Peyer's patch (tissue), 4 donors: ENCODE measurements around the gene RELA. TPM values are rescaled to one million over a fixed set of nuclear protein-coding genes. Genes with fewer than 3 reads are reported as not detected.

Experiments used
- DNase-seq, 3 donors: peaks; one replicate each; pipeline ENCODE4 v3.0.0-alpha.2; 2017 to 2019
- H3K27ac ChIP-seq, 4 donors: fragments of 200-600 bp; sonication (generic); one replicate each; pipeline ENCODE4 v1.5.1; 2016 to 2019
- H3K27me3 ChIP-seq, 2 donors: fragments of 200-600 bp; sonication (generic); one replicate each; pipeline ENCODE4 v1.5.1; 2019
- H3K36me3 ChIP-seq, 3 donors: fragments of 200-600 bp; sonication (generic); one replicate each; pipeline ENCODE4 v1.5.1; 2016 to 2019
- H3K4me1 ChIP-seq, 4 donors: fragments of 200-600 bp; sonication (generic); one replicate each; pipeline ENCODE4 v1.5.1; 2016 to 2019
- H3K4me3 ChIP-seq, 4 donors: fragments of 200-600 bp; sonication (generic); 1 replicate in 3 of 4; 2 replicates in 1 of 4; pipeline ENCODE4 v1.5.1; 2016 to 2019; ENCODE audit warnings: mild to moderate bottlenecking in 1 of 4
- H3K9me3 ChIP-seq, 4 donors: fragments of 200-600 bp; sonication (generic); one replicate each; pipeline ENCODE4 v1.5.1; 2016 to 2019; ENCODE audit warnings: mild to moderate bottlenecking in 1 of 4
- POLR2A ChIP-seq, 2 donors: fragments of 450-650 bp; IDR thresholded peaks; one replicate each; pipeline ENCODE4 v1.5.1; 2017; ENCODE audit warnings: antibody characterized with exemption in 2 of 2, mild to moderate bottlenecking in 2 of 2, moderate library complexity in 2 of 2
- total RNA-seq, 4 donors: library from RNA; depleted of rRNA; stranded (reverse); fragments of >200 nt; gene quantifications; one replicate each; pipeline ENCODE4 v1.1.0, GENCODE V29; 2016
- TF ChIP-seq, protein P1 (sequence below), 6 experiments: fragments of 450-650 bp in 4 of 6; fragments of 200-600 bp in 2 of 6; sonication (generic) in 1 of 6; IDR thresholded peaks; one replicate each; pipeline ENCODE4 v1.5.1; 2017 to 2019; ENCODE audit warnings: antibody characterized with exemption in 6 of 6, mild to moderate bottlenecking in 3 of 6, moderate library complexity in 1 of 6

Gene RELA
- total RNA-seq, 4 donors from 2014 or later, result 46.6 to 86.9 (median 59.7) TPM

DNA sequence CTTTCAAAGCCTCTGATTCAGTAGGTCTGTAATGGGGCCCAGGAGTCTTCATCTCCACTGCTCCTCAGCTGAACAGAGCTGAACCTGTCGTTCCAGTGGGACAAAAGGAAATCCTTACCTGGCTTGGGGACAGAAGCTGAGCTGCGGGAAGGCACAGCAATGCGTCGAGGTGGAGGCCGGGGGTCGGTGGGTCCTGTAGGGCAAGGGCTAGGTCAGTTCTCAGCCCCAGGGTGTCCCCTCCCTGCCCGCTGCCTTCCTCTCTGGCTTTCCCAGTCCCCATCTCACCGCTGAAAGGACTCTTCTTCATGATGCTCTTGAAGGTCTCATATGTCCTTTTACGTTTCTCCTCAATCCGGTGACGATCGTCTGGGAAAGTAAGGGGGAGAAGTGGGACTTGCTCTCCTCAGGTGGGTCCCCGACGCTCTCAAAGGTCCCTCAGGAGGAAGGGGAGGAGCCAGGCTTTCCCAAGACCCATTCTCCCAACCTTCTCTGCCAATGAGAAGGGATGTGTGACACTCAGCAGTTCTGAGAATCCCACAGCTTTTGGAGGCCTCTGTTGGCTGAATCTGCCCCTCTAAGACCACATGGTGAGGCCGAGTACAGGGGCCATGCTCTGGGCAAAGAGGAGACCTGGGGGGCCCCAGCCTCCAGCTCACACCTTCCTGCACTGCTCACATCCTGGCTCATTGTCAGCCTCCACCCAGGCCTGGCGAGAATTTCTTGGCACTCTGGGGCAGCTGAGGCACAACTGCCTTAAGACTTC is 7.0 kb downstream of the RELA start:
- H3K9me3 ChIP-seq, result no peaks in the 10 kb centered on the region
- H3K27me3 ChIP-seq, result no peaks in the 10 kb centered on the region
- TF ChIP-seq, protein P1, sequence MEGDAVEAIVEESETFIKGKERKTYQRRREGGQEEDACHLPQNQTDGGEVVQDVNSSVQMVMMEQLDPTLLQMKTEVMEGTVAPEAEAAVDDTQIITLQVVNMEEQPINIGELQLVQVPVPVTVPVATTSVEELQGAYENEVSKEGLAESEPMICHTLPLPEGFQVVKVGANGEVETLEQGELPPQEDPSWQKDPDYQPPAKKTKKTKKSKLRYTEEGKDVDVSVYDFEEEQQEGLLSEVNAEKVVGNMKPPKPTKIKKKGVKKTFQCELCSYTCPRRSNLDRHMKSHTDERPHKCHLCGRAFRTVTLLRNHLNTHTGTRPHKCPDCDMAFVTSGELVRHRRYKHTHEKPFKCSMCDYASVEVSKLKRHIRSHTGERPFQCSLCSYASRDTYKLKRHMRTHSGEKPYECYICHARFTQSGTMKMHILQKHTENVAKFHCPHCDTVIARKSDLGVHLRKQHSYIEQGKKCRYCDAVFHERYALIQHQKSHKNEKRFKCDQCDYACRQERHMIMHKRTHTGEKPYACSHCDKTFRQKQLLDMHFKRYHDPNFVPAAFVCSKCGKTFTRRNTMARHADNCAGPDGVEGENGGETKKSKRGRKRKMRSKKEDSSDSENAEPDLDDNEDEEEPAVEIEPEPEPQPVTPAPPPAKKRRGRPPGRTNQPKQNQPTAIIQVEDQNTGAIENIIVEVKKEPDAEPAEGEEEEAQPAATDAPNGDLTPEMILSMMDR (IDR thresholded peaks at IDR 0.05), result no peak
- no peak for TF ChIP-seq POLR2A (IDR thresholded peaks at IDR 0.05)
- H3K27ac ChIP-seq, result no peak overlapping the region
- H3K4me3 ChIP-seq, result no peak overlapping the region
- DNase-seq, result no peak
- peaks cover 0 to 67% (median 0%) of the 10 kb centered on the region in 3 donors for H3K36me3 ChIP-seq
- H3K4me1 ChIP-seq, result peaks cover 7 to 43% (median 17%) of the 10 kb centered on the region in 4 donors

DNA sequence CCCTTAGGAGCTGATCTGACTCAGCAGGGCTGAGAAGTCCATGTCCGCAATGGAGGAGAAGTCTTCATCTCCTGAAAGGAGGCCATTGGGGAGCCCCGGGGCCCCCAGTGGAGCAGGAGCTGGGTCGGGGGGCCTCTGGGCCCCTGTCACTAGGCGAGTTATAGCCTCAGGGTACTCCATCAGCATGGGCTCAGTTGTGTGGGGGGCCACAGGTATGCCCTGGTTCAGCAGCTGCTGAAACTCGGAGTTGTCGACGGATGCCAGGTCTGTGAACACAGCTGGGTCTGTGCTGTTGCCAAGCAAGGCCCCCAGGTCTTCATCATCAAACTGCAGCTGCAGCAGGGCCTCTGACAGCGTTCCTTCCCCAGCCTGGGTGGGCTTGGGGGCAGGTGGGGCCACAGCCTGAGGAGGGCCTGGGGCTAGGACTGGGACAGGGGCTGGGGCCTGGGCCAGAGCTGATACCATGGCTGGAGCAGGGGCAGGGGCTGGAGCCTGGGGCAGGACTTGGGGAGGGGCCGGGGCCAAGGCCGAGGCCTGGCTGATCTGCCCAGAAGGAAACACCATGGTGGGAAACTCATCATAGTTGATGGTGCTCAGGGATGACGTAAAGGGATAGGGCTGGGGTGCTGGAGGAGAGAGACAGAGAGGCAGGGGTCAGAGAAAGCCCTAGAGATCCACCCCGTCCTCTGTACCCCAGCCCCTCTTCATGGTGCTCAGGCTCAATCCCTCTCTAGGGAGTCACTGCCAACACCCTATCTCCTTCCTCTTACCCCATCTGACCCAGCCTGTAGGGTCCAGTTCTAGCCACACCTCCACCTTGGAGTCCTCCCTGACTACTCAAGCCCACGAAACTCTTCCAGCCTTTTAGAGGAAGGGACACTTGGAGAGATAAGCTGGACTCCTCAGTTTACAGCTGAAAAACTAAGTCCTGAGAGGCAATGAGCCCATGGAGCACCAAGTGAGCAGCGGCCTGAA is 8.1 kb downstream of the RELA start:
- peak in 1 of 3 donors; percentile 42 for DNase-seq
- no peaks in the 10 kb centered on the region for H3K9me3 ChIP-seq
- no peaks in the 10 kb centered on the region for H3K27me3 ChIP-seq
- no peak for TF ChIP-seq POLR2A (IDR thresholded peaks at IDR 0.05)
- TF ChIP-seq, protein P1 (IDR thresholded peaks at IDR 0.05), result no peak
- no peak overlapping the region for H3K4me3 ChIP-seq
- H3K4me1 ChIP-seq, result peaks cover 7 to 38% (median 17%) of the 10 kb centered on the region in 4 donors
- H3K27ac ChIP-seq, result peak overlapping the region in 3 of 4 donors; percentile 86 to 93 (median 92)
- H3K36me3 ChIP-seq, result peaks cover 0 to 66% (median 0%) of the 10 kb centered on the region in 3 donors

DNA sequence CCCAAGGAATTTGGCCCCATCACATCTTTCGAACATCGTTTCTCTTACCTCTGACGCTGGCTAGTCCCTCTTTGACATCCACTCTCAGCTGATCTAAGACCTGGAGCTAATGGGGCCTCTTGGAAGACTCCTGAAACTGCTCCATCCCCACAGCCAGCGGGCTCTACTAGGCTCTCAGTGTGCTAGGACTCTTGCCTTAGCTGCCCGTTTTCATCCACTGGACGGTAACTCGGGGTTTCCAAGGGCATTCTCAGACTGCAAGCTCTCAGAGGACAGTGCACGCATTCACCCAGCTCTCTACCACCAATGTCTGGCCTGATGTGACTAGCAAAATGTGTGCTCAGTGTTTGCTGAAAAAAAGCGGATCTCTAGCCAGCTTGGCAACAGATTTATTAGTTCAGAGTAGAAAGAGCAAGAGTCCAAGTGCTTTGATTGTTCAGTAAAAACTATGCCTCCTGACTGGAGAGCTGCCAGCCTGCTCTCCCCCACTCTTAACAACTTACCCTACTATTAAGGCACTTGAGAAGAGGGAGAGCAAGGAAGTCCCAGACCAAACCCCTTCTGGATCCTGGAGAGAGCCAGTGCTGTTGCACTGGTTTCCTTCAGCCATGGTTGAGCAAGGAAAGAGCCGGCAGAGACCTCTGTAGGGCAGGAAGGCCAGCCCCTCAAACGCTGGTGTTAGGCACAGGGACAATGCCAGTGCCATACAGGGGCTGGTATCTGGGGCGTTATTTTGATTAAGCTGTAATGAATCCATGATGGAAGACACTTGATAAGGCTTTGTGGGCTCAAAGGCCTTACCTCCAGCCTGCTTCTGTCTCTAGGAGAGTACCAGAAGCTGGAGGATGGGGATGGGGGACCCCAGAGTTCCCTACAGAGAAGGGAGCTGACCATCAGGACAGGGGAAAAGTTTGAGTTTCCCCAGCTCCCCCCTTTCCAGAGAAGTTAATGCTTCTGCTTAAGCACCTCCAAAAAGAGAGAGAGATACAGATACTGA is 9.2 kb downstream of the RELA start:
- Histone ChIP-seq H3K27ac (peak overlapping the region; percentile 86 to 93 (median 92)), H3K9me3 (no peaks in the 10 kb centered on the region), H3K4me1 (peaks cover 7 to 38% (median 17%) of the 10 kb centered on the region in 4 donors), H3K27me3 (no peaks in the 10 kb centered on the region), H3K36me3 (peaks cover 0 to 65% (median 0%) of the 10 kb centered on the region in 3 donors), H3K4me3 (peak overlapping the region; percentile 45 to 60 (median 57))
- no peak for TF ChIP-seq POLR2A (IDR thresholded peaks at IDR 0.05)
- TF ChIP-seq, protein P1 (IDR thresholded peaks at IDR 0.05), result no peak
- peak in 1 of 3 donors; percentile 61 for DNase-seq

DNA sequence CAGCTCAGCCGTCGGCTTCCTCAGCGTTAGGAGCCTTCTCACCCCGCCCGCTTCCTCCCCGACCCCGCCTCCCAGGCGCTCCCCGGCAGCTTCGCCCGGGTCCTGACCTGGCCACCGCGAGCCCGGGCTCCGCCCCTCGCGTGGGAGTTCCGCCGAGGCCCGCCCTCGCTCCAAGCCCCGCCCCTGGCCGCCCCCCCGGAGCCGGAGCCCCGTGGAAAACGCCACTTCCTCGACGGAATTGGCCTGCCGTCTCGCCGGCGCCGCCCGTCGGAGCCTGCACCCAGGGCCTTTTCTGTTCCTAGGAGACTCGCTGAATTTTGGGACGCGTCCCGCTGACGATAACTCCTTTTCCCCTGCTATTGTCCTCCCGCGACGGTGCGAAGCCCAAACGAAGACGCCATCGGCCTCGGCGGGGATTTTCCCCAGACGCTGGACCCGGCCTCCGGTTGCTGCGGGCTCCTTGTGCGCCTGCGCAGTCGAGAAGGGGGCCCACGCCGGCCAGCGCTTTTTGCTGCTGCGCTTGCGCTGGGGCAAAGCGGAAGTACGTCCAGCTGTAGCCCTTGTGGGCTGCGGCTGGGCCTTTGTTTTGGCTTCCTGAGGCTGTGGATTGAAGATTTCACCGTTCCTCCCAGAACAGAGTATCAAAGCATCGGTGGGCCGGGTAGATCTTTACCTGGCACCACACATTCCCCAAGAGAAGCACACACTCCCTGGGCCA is 10.0 kb downstream of the RELA start:
- TF ChIP-seq POLR2A (IDR thresholded peaks at IDR 0.05), result peak; percentile 57 to 60
- TF ChIP-seq, protein P1 (IDR thresholded peaks at IDR 0.05), result peak in 1 of 6 experiments; percentile 5
- no peaks in the 10 kb centered on the region for H3K9me3 ChIP-seq
- H3K36me3 ChIP-seq, result peaks cover 0 to 56% (median 0%) of the 10 kb centered on the region in 3 donors
- H3K27ac ChIP-seq, result peak overlapping the region; percentile 86 to 93 (median 92)
- no peaks in the 10 kb centered on the region for H3K27me3 ChIP-seq
- peak overlapping the region; percentile 45 to 60 (median 57) for H3K4me3 ChIP-seq
- peaks cover 7 to 38% (median 17%) of the 10 kb centered on the region in 4 donors for H3K4me1 ChIP-seq
- DNase-seq, result peak; percentile 93 to 98 (median 96)
